Activated CD8-positive, alpha-beta memory T cell treated with anti-CD3 and anti-CD28 coated beads, Interleukin-2, amount 50 U/mL, for 1 hour (primary cell): ENCODE results near the gene C16orf46.

Experiments used
- DNase-seq: peaks from one replicate; pipeline ENCODE4 v3.0.0-alpha.2; 2020; ENCODE audit errors: extremely low read depth

C16orf46 gene

GRCh38 chr16:81018496-81018895, 58.5 kb downstream of the C16orf46 start:
- DNase-seq: no peak

DNA sequence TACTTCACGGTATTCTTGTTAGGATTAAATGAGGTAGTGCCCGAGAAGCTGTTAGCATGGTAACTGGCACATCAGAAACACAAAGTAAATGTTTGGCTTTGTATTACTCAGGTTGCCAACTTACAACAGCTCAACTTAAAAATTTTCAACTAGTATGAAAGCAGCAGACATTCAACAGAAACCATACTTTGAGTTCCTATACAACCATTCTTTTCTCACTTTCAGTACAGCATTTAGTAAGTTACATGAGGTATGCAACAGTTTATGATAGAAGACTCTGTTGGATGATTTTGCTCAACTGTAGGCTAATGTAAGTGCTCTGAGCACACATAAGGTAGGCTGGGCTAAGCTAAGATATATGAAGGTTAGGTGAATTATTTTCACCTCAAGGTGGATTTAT, 62.4 kb downstream of the C16orf46 start:
- no peak for DNase-seq

DNA sequence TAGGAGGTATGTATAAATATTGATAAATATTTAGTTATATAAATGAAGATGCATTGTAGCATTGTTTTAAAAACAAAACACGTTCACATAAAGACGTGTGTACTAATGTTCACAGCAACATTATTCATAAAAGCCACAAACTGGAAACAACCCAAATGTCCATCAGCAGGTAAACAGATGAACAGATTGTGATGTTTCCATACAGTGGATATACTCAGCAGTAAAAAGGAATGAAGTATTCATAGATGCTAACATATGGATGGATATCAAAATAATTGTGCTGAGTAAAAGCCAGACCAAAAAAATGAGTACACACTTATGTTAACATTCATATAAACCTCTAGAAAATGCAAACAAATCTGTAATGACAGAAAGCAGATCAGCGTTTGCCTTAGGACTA, 64.1 kb downstream of the C16orf46 start:
- no peak for DNase-seq
